ENCODE data around the gene SBF2.

SBF2 gene

GRCh38 chr11:9831122-9831521 is 462.9 kb downstream of the SBF2 start:
- DNase-seq (ENCODE audit: low read depth): no peak
- no peak for TF ChIP-seq CTCF (conservative IDR thresholded peaks at IDR 0.05; ENCODE audit: low read depth, low read length)
- no peak overlapping the region for H3K4me3 ChIP-seq (ENCODE audit: low read depth, low read length)

- TF ChIP-seq CTCF (conservative IDR thresholded peaks at IDR 0.05; ENCODE audit: low read depth, low read length): no peak
- no peak overlapping the region for H3K4me3 ChIP-seq (ENCODE audit: low read depth, low read length)
- DNase-seq (ENCODE audit: low read depth): no peak
Measured at GRCh38 chr11:9827708-9828107, 466.3 kb downstream of the SBF2 start.

GRCh38 chr11:9826390-9826789 is 467.6 kb downstream of the SBF2 start:
- DNase-seq (ENCODE audit: low read depth): no peak
- no peak overlapping the region for H3K4me3 ChIP-seq (ENCODE audit: low read depth, low read length)
- TF ChIP-seq CTCF (conservative IDR thresholded peaks at IDR 0.05; ENCODE audit: low read depth, low read length): no peak

- no peak for TF ChIP-seq CTCF (conservative IDR thresholded peaks at IDR 0.05; ENCODE audit: low read depth, low read length)
- DNase-seq (ENCODE audit: low read depth): no peak
- H3K4me3 ChIP-seq (ENCODE audit: low read depth, low read length): no peak overlapping the region
Measured at GRCh38 chr11:9825895-9826294, 468.1 kb downstream of the SBF2 start.

- TF ChIP-seq CTCF (conservative IDR thresholded peaks at IDR 0.05; ENCODE audit: low read depth, low read length): no peak
- DNase-seq (ENCODE audit: low read depth): peak; percentile 69
- no peak overlapping the region for H3K4me3 ChIP-seq (ENCODE audit: low read depth, low read length)
Measured at GRCh38 chr11:9825315-9825714, 468.7 kb downstream of the SBF2 start.

GRCh38 chr11:9823887-9824385 is 470.1 kb downstream of the SBF2 start:
- TF ChIP-seq CTCF (conservative IDR thresholded peaks at IDR 0.05; ENCODE audit: low read depth, low read length): no peak
- DNase-seq (ENCODE audit: low read depth): no peak
- no peak overlapping the region for H3K4me3 ChIP-seq (ENCODE audit: low read depth, low read length)

- DNase-seq (ENCODE audit: low read depth): no peak
- H3K4me3 ChIP-seq (ENCODE audit: low read depth, low read length): no peak overlapping the region
Measured at GRCh38 chr11:9823439-9823838, 470.6 kb downstream of the SBF2 start.

More at GRCh38 chr11:9823439-9823838, 470.6 kb downstream of the SBF2 start:
- no peak for TF ChIP-seq CTCF (conservative IDR thresholded peaks at IDR 0.05; ENCODE audit: low read depth, low read length)
